NCI-H2196 (cell line): ENCODE data around the gene NFIB.
A peak's percentile ranks its signal among the peaks of the same experiment; 100 is the strongest.

Experiments used
- DNase-seq: peaks from one replicate; lab custom pipeline; 2025; ENCODE audit not compliant: unreplicated experiment; lab: John Stamatoyannopoulos, UW

Gene NFIB

DNA sequence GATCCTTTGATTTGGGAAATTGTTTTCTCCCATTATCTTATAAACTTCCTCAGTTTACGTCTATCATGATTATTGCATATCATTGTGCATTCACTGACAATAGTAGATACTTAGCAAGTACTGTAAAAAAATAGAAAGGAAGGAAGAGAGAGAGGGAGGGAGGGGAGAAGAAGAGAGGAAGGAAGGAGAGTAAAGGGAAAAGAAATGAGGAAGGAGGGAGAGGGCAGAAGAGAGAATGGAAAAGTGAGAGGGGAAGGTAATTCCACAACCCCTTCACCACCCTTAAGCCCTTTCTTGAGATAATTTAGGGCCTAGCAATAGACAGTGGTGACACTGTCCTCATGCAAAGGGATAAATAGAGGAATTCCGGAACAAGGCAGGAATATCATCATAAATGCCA is 64.4 kb downstream of the NFIB start:
- no peak for DNase-seq

DNA sequence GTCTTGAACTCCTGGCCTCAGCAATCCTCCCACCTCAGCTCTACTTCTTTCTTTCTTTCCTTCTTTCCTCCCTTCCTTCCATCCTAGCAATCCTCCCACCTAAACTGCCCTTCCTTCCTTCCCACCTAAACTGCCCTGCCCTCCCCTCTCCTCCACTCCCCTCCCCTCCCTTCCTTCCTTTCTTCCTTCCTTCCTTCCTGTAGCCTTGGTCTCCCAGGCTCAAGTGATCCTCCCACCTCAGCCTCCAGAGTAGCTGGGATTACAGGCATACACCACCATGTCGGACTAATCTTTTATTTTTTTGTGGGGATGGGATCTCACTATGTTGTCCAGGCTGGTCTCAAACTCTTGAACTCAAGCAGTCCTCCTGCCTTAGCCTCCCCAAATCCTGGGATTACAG is 65.8 kb downstream of the NFIB start:
- no peak for DNase-seq

DNA sequence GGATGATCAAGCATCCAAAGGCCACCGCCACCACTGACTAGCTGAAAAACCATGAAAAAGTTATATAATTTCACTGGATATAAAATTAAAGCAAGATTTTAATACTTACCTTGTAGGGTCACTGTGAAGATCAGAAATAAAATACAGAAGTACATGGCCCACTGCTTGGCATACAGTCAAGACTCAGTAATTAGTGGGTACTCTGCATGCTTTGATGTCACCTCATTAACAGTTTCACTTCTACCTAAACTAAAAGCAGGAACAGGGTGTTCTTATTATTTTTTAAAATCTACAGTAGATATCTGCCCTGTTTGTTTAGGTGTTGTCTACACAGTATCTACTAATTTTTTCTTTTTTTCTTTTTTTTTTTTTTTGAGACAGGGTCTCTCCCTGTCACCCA is 66.4 kb downstream of the NFIB start:
- no peak for DNase-seq

DNA sequence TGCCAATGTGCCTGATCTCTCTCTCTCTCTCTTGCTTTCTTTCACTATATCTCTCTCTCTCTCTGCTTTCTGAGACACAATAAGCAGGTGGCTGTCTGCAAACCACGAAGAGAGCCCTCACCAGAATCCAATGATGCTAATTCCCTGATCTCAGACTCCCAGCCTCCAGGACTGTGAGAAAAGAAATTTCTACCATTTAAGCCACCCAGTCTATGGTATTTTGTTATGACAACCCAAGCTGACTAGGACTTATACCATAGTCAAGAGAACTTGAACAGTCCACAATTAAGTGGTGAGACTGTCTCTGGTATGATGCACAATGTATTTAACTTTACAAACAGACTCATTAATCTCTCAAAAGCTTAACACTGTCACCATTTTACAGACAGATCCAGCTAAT is 67.0 kb downstream of the NFIB start:
- DNase-seq, result no peak

DNA sequence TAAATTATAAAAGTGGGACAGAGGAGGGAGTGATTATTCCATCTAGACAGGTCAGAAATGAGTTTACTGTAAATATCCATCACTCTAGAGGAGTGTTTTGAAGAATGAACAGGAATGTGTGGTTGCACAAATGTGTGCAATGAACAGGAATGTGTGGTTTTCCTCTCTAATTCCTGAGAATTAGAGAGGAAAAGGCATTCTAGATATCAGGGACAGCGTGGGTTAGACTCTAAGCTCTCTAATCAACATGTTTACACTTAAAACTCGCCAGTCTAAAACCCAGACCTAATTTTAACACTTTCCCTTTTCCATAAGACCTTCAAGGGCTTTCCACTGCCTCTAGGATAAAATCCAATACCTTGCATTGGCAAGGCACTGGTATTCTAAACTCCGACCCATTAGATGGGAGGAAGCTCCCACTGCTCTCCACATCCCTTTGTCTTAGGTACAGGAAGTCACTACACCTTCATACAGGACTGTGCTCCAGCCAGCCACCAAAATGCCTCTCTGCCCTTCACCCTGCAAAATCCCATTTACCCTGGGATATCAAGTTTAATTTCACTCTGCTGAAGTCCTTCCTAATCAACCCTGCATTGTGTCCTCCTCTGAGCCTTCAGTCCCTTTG is 67.9 kb downstream of the NFIB start:
- no peak for DNase-seq

DNA sequence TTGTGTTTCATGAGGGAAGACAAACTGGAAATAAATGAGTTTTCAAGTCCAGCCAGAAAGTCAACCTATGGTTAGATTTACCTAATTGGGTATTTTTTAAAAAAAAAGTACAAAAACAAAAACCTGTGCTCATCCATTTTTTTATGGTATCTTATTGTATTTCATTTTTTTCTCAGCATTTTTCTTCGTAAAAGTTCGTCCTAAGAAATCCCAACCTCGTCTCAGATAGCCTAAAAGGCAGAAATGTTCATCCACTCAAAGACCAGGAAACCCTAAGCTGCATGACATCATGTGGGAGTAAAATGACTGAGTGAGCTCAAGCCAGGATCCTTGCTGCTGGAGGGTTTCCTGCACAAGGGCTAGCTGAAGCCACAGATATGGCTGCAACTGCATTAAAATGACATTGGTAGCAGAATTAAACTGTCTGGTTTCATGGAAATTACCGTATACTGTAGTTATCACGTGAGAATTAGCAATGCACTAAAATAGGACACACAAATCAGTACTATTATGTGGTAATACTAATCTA is 70.4 kb downstream of the NFIB start:
- DNase-seq, result no peak

DNA sequence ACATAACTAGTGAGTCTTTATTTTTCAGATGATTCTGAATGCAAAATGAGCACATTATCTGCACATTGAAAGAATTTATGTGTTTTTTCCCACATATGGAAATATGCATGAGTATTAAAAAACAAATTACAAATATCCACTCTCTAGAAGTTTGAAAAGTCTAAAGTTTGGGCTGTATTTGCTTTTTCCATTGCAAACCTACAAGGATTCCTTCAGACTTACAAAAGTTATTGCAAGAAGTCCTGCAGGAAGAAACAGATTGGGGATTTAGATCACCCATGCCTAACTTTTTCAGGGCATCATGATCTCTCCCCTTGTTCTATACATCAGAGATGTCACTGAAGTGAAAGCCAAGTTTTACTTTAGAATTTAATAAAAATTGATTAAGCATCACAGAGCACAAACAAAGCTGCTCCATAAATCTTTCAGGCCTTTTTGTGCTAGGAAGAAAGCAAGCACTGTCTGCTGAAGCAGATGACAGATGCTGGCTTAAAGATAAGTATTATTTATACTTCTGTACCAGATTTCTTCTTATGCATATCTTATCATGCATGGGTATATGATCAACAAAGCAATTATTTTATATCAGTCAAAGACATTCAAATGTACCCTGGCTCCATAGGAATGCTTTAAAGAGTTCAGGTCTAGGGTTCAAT is 71.7 kb downstream of the NFIB start:
- no peak for DNase-seq

DNA sequence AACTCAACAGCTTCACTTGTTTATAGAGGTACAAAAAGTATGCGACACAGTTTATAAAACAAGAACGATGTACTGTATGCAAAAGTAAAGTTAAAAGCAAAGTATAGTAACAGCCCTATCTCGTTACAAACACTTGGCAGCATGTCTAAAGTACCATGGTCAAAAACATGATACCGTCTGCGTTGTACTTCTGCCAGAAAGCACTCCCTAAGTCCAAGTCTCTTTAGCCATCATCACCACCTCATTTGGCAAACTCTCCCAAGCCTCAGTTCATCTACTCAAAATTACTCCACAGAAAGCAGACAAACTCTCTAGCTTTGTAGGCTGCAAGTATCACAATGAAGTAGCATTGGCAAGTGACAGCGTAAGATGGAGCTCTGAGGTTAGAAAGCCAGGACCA is 73.4 kb downstream of the NFIB start:
- DNase-seq, result peak; percentile 57

DNA sequence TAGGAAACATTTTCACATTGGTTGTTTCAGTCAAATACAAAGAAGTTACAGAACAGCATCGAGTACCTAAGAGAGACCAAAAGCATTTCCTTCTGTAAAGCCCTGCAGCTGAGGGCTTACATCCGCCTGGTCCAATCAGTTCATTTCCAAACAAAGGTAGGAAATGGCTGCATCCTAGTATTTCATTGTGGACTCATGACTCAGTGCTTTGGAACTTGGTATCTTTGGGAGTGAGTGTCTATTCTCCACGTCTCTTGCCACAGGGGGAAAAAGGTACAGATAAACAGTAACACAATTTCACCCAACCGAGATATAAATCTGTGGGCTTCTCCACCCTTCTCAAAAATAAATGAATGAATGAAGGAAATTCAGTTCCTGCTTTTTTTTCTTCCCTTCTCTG is 75.4 kb downstream of the NFIB start:
- DNase-seq, result peak; percentile 26

DNA sequence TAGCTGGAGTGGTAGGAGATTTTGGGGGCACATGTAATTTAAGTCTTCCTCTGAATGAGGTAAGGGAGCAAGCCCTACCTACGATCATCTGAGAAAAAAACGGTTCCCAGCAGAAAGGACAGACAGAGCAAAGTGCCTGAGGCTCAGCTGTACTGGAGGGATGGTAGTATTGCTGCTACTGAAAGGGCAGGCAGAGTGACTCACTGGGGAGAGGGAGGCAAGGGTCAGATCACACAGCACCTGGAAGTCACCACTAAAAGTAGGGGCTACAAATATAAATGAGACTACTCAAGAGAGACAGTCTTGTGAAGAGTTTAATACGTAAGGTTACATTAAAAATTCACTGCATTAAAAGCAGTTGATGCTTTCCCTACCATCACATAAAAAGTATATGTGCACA is 75.9 kb downstream of the NFIB start:
- no peak for DNase-seq

DNA sequence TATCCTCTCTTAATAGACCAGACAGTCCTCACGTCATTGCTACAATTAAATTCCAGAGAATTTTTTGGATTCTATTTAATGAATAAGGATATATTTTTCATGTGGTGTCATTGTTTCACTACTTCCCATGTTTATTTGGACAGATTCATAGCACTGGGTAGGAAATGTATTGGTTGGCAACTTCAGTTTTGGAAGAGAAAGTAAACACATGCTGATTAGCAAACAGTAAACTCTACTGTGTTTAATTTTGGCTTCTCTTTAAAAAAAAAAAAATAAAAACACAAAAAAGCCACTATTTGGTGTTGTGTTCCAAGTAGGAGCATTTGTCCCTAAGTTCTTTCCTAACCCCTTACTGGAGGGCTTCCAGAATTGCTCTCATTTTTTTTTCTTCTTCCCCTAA is 77.3 kb downstream of the NFIB start:
- no peak for DNase-seq

DNA sequence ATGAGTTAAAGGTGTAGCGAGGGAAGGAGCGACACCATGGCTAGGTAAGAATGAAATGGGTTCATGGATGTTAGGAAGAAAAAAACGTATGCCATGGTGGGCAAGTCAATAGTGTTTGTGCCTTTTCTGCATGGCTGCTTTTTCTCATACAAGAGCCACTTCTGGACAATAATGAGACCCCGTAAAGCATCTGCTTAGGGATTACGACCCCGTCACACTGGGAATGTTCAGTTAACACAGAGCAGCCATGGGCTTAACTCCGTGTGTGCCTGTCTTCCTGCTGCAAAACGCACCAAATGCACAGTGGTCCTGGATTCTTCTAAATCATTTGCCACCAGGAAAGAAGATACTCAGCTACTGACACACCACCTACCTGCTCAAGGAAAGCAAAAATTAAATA is 81.8 kb downstream of the NFIB start:
- DNase-seq, result no peak

DNA sequence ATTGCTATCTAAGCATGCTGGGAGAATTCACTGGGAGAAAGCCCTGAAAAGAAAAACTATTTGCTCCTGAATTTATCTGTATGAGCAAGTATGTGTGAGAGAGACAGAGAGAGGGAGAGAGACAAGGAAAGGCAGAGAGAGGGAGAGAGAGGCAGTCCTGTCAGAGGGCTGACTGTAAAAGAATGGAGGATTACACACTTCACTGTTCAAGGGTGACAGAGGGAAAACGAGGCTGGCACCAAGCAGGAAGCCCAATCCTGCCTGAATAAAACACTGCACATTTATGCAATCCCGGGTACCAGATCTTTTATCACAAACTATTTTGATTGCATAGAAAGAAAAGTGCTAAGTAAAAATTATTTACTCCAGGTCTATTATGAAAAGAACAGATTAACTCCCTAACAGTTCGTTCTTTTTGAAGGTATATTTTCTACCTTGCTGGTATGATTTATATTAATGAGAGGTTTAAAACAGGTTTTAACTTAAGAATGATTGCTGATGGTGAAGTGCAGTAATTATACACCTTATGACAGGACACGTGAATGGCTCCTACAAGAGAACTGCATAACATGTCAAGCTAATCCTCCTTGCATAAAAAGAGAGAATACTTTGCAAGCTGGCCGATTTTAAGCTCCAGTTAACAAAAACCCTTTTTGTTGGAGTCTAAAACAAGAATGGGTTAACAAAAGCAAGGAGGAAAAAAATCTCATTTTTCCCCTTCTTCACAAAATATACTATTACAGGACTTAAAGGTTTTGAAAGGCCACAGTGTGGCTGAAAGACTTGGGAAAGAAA is 82.5 kb downstream of the NFIB start:
- DNase-seq, result no peak

DNA sequence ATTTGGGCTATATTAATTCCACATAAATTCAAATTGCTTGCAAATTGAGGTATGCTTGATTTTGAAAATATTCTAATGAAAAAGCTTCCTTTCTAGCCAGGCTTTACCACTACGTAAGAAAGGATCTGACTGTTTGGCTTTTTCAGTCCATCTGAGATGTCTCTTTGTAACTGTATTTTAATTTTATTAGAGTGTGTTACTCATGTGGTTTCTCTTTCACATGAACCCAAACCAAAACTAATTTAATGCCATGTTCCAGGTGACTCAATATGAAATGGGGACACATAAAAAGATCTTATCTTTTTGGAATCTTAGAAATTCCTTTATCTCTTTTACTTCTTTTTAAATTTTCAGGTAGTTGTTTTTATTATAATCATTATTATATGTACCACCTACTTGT is 85.3 kb downstream of the NFIB start:
- no peak for DNase-seq

DNA sequence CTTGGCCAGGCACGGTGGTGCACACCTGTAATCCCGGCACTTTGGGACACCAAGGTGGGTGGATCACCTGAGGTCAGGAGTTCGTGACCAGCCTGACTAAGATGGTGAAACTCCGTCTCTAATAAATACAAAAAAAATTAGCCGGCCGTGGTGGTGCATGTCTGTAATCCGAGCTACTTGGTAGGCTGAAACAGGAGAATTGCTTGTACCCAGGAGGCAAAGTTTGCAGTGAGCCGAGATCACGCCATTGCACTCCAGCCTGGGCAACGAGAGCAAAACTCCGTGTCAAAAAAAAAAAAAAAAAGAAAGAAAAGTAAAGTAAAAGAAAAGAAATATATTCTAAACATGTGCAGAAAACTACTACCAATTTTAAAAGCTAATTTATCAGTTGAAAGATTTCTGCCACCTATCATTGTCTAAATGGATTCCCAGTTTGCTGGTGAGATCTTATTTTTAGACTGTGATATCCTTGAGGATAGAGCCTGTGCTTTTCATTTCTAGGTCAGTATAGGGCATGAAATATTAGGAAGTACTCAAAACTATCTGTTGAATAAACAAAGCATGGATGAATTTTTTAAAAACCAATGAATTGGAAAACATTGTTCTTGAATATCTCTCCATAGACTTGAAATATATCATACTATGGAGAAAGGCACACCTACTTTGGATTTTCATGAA is 86.9 kb downstream of the NFIB start:
- DNase-seq, result no peak

DNA sequence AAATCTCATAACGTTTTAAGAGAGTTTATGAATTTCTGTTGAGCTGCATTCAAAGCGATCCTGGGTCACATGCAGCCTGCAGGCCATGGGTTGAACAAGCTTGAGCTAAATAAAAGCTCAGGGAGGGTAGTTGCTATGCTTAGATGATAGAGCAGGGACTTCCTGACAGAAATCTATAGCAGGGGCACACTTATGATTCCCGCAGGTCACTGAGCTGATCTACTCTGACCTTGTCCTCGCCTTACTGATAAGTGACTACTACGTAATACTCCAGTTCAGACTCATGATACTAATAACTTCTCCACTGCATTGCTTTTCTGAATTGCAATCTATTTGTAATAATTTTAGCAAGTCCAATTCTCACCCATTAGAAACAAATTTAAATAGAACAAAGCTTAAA is 90.9 kb downstream of the NFIB start:
- no peak for DNase-seq

DNA sequence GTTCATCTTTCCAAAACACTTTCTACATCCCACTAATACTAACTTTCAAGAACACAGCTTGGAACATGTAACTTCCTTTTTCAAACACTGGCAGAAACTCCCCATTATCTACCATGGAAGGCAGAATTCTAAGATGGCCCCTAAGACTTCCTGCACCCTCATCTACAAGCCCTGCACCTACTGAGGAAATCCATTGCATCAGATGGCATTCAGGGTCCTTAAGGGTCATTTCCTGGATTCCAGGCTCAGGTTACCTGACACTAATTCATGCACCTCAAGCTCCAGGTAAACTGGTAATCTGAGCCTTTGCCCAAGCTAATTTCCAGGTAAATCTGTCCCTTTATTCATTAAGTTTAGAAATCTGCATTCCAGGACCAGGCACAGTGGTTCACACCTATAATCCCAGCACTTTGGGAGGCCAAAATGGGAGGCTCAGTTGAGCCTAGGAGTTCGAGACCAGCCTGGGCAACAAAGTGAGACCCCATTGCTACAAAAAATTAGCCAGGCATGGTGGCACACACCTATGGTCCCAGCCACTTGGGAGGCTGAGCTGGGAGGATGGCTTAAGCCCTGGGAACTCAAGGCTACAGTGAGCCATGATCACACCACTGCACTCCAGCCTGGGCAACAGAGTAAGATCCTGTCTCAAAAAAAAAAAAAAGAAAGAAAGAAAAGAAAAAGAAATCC is 91.6 kb downstream of the NFIB start:
- no peak for DNase-seq

DNA sequence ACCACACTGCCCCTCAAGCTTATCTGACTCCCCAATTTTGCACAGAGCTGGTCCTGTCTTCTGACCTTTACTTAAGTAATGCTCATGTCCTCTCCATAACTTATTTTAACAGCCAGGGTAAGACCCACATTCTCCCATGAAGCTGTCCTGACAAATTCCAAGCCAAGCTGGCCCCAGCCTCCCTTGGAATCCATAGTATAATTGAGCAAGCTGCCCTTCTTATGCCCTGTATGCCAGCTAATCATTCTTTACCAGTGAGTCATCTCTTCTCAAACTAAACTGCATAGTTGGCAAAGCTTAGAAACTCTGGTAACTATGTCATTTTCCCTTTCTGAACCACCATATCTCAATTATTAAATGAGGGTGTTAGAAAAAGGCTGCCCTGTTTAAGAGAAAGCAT is 92.4 kb downstream of the NFIB start:
- DNase-seq, result peak; percentile 31

DNA sequence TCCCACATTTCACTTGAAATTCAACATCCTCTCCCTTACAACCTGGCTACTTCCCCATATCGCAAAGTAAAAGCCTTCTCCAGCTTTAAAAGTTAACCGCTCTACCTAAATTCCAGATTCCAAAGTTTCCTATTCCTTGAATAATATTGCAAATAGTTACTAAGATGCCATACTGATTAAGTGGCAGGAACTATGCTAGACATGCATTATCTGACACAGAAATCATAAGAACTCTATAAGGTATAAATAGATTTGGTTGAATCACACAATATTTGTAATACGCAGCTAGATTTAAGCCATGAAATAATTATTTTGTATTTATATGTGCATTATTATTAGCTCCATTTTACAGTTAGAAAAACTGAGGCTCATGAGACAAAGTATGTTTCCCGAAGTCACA is 92.8 kb downstream of the NFIB start:
- no peak for DNase-seq

DNA sequence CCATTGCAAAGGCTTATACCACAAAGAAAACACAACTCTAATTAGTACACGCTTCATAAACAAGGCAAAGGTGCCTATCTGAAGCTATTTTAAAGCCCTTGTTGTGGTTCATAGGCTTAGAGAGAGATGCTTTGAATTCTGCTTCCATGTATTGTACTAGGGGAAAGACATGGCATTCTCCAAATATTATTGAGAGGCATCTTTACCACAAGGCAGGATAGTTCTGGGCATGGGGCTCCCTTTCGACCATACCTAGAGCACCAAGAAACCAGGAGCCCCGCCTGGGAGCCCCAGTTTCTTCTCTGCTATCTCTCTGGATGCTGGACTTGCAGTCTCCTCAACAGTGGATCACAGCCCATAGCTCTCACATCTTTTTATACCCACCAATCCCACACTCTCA is 93.7 kb downstream of the NFIB start:
- DNase-seq, result no peak

DNA sequence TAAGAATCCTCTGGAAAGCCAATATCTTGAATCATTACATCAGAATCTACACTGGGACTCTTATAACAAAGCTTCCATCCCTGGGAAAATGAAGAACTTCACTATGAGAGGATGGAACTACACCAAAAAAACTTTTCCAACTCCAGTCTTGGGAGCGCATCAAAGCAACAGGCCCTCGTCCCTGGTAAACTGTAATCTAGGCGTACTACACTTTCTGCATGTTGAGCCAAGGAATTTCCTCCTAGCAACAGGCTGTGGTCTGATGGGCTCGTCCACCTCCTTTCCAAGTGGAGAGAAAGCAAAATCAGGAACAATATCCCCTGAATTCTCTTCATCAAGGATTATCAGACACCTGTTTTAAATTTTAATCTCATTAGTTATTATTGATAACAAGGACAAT is 94.1 kb downstream of the NFIB start:
- DNase-seq, result no peak
